Measurements from ENCODE around the gene CACNA2D3. TPM values are rescaled to one million over a fixed set of nuclear protein-coding genes. Genes with fewer than 3 reads are reported as not detected.

Gene CACNA2D3
- polyA plus RNA-seq, 1 donor (not counting 4 experiments of a cell fraction or from before 2014, with no cell fraction given): 0.08 TPM

DNA sequence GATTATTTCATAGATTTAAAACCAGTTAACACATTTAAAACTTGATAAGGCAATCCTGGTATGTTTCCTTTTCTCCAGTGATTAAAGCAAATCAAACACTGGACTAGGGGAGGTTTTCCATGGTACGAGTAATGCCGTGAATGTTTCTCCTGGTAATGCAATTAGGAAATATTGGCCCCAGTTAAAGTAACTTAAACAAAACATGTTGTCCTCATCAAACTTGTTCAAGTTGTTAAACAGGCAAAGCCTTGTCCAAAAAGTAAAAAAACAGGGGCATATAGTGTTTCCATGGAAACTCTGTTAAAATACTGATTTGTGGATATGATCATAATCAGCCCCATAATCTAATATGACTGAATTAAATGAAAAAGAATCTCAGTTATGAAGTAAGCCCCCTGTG is 818.6 kb downstream of the CACNA2D3 start:
- dilution Hi-C loops (cut with MboI; ENCODE audit: extremely low pct_ligation_motif_present, low sequenced_read_pairs): no loop called here
- H3K27ac ChIP-seq (ENCODE audit: control insufficient read depth, insufficient read depth, low read length): no peak overlapping the region
- DNase-seq (ENCODE audit: low read depth, low spot score): no peak
- H3K79me2 ChIP-seq (ENCODE audit: control insufficient read depth, insufficient read depth, low read length): no peaks in the 10 kb centered on the region
- H4K20me1 ChIP-seq (ENCODE audit: control insufficient read depth, extremely low read depth, insufficient read depth, low read length): no peaks in the 10 kb centered on the region
- H3K4me1 ChIP-seq (ENCODE audit: control insufficient read depth, extremely low read depth, insufficient read depth, low read length): no peaks in the 10 kb centered on the region
- TF ChIP-seq, protein P1, sequence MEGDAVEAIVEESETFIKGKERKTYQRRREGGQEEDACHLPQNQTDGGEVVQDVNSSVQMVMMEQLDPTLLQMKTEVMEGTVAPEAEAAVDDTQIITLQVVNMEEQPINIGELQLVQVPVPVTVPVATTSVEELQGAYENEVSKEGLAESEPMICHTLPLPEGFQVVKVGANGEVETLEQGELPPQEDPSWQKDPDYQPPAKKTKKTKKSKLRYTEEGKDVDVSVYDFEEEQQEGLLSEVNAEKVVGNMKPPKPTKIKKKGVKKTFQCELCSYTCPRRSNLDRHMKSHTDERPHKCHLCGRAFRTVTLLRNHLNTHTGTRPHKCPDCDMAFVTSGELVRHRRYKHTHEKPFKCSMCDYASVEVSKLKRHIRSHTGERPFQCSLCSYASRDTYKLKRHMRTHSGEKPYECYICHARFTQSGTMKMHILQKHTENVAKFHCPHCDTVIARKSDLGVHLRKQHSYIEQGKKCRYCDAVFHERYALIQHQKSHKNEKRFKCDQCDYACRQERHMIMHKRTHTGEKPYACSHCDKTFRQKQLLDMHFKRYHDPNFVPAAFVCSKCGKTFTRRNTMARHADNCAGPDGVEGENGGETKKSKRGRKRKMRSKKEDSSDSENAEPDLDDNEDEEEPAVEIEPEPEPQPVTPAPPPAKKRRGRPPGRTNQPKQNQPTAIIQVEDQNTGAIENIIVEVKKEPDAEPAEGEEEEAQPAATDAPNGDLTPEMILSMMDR (optimal IDR thresholded peaks at IDR 0.05 in 1 of 3, IDR thresholded peaks at IDR 0.05 in 1 of 3, conservative IDR thresholded peaks at IDR 0.05 in 1 of 3; ENCODE audit: extremely low read depth in 1 of 3, insufficient read depth in 2 of 3, low read length in 3 of 3): no peak
- no peak for TF ChIP-seq EZH2 (IDR thresholded peaks at IDR 0.05; ENCODE audit: low read length)
- H3K27me3 ChIP-seq (ENCODE audit: control insufficient read depth, extremely low read depth, insufficient read depth, low read length): peaks cover 3% of the 10 kb centered on the region
- FAIRE-seq: no peak
- H3K9me1 ChIP-seq (ENCODE audit: control insufficient read depth, extremely low read depth, insufficient read depth, low read length): no peaks in the 10 kb centered on the region
- H3K9me3 ChIP-seq (ENCODE audit: control insufficient read depth, low read depth, low read length): no peaks in the 10 kb centered on the region
- no peak overlapping the region for H3K9ac ChIP-seq (ENCODE audit: control insufficient read depth, extremely low read depth, insufficient read depth, low read length)
- H2AFZ ChIP-seq (ENCODE audit: control insufficient read depth, low read length): no peak overlapping the region
- no peak overlapping the region for H3K4me3 ChIP-seq (ENCODE audit: control insufficient read depth in 2 of 3, extremely low read depth in 1 of 3, insufficient read depth in 2 of 3, low read depth in 1 of 3, low read length in 3 of 3)
- H3K36me3 ChIP-seq (ENCODE audit: control insufficient read depth in 2 of 2, extremely low read depth in 1 of 2, insufficient read depth in 2 of 2, low read length in 2 of 2): no peaks in the 10 kb centered on the region
- H3K4me2 ChIP-seq (ENCODE audit: control insufficient read depth, extremely low read depth, insufficient read depth, low read depth, low read length): no peak overlapping the region

DNA sequence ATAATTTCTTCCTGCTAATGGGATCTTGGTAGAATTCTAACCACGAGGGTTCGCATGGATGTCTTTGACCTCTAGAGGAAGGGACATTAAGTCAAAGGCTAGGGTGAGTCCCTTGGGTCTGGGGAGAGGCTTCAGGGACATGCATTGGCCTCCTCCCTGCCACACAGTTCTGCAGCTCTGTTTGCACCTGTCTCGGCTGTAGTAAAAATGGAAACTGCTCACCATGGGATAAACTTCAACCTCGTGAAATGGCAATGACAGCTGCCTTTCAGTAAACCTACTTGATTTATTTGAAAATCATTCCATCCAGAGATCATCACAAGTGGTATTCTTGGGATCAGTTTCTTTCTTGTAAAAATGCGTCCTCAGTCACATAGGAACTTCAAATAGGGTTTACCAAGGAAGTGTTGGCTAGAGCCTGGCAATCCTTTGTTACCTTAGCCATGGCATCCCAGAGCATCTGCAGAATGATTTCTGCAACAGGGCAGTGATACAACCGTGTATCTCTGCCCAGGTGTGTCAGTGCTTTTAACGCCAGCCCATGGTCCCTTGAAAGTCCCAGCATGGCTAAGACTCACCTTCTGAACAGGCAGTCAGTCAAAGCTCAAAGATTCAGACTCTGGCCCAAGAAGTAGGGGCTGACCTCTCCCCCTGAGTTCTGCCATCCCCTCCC is 819.5 kb downstream of the CACNA2D3 start:
- H3K4me3 ChIP-seq (ENCODE audit: control insufficient read depth in 2 of 3, extremely low read depth in 1 of 3, insufficient read depth in 2 of 3, low read depth in 1 of 3, low read length in 3 of 3): no peak overlapping the region
- no peak overlapping the region for H3K27ac ChIP-seq (ENCODE audit: control insufficient read depth, insufficient read depth, low read length)
- no peak overlapping the region for H3K4me2 ChIP-seq (ENCODE audit: control insufficient read depth, extremely low read depth, insufficient read depth, low read depth, low read length)
- H3K36me3 ChIP-seq (ENCODE audit: control insufficient read depth in 2 of 2, extremely low read depth in 1 of 2, insufficient read depth in 2 of 2, low read length in 2 of 2): no peaks in the 10 kb centered on the region
- H3K4me1 ChIP-seq (ENCODE audit: control insufficient read depth, extremely low read depth, insufficient read depth, low read length): no peaks in the 10 kb centered on the region
- H3K27me3 ChIP-seq (ENCODE audit: control insufficient read depth, extremely low read depth, insufficient read depth, low read length): peaks cover 5% of the 10 kb centered on the region
- no peak overlapping the region for H2AFZ ChIP-seq (ENCODE audit: control insufficient read depth, low read length)
- no peak for DNase-seq (ENCODE audit: low read depth, low spot score)
- H3K9me3 ChIP-seq (ENCODE audit: control insufficient read depth, low read depth, low read length): no peaks in the 10 kb centered on the region
- dilution Hi-C loops (cut with MboI; ENCODE audit: extremely low pct_ligation_motif_present, low sequenced_read_pairs): no loop called here
- no peak overlapping the region for H3K9ac ChIP-seq (ENCODE audit: control insufficient read depth, extremely low read depth, insufficient read depth, low read length)
- no peak for FAIRE-seq
- H4K20me1 ChIP-seq (ENCODE audit: control insufficient read depth, extremely low read depth, insufficient read depth, low read length): no peaks in the 10 kb centered on the region
- H3K9me1 ChIP-seq (ENCODE audit: control insufficient read depth, extremely low read depth, insufficient read depth, low read length): no peaks in the 10 kb centered on the region
- H3K79me2 ChIP-seq (ENCODE audit: control insufficient read depth, insufficient read depth, low read length): no peaks in the 10 kb centered on the region
- TF ChIP-seq, protein P1 (optimal IDR thresholded peaks at IDR 0.05 in 1 of 3, IDR thresholded peaks at IDR 0.05 in 1 of 3, conservative IDR thresholded peaks at IDR 0.05 in 1 of 3; ENCODE audit: extremely low read depth in 1 of 3, insufficient read depth in 2 of 3, low read length in 3 of 3): no peak
- no peak for TF ChIP-seq EZH2 (IDR thresholded peaks at IDR 0.05; ENCODE audit: low read length)
